HG03354 (cell line): Measurements from ENCODE around the gene TAPBP.

Experiments used
- ATAC-seq: cut with Tn5 transposase; IDR thresholded peaks from one replicate; pipeline ENCODE4 v1.9.1; 2021; ENCODE audit warnings: mild to moderate bottlenecking; ENCODE audit not compliant: unreplicated experiment, poor library complexity, severe bottlenecking

Gene TAPBP

DNA sequence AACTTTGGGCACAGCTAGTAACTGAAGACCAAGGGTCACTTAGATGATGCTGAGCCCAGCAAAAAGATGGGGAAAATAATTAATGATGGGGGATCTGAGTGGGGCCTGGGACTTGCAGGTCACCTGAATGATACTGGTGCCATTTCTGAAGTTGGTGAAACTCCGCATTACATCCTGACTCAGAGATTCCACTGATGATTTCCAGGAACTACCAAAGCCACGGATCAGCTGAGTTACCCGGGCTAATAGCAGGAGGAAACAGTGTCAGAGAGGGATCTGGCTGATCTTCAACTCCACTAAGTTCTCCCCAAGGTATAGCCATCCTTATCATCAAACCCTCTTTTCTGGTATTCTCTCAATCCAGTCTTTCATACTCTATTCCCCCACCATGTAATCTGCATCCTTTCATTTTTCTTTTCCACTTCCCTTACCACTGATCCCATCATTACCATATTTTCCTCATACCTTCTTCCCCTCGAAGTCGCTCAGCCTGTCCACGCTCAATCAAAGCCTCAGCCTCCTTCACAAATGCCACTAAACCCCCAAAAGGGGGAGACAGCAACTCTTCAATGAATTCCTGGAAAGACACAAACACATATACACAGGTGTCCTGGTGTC lies 62.4 kb downstream of the TAPBP start:
- ATAC-seq: no peak

DNA sequence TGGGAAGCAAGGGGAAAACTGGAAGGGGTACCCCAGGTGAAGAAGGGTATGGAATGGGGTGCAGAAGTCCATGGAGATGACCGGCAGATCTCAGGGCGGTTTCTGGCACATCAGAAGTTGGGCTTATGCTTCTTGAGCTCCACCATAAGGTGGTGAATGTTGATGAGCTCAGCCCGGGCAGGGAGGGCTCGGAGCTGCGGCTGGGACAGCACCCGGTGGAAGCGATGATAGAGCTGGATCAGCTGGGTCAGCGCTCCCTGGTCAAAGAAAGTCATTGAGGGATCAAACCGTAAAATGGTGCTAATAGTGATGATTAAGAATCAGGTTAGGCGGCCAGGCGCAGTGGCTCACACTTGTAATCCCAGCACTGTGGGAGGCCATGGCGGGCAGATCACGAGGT lies 63.1 kb downstream of the TAPBP start:
- ATAC-seq: no peak

DNA sequence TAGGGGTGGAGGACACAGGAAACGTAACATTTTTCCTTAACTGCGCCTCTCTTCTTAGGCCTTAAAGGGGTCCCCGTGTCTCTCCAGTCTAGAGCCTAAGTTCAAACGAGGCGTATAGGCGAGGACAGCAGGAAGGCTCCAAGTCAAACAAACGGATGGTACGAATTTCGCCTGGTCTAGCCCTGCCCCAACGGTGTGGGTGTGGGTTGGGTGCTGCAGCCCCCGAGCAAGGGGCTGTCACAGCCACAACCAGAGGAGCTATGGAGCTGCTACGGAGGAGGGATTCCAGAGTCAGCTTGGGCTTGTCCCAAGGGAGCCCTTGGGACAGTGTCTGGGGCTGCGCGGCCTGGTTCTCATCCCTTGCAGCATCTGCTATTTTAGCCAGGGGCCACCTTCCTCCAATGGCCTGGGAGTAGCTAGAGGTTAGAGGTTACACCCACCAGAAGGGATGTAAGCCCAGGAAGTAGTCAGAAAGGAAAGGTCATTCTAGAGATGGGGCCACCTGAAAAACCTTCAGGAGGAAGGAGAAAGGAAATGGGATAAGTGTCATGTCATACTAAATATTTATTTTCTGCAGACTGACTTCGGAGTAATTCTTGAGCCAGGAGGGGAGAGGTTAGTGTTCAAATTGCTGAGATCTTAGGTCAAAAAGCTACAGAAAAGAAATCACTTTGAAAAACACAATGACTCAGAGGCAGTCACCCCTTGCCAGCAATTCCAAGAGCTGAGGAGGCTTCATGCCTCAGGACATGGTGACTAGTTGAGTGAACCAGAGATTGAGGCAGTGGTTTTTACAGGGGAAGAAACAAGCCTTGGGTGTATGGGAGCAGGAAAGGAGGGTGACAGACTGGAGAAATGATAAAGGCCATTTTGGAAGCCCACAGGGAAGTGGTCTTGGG lies 63.9 kb downstream of the TAPBP start:
- ATAC-seq: no peak
